GM21367 (cell line): Measurements from ENCODE around the gene NHERF1.

ENCODE experiments used
- ATAC-seq: cut with Tn5 transposase; IDR thresholded peaks from one replicate; pipeline ENCODE4 v1.9.1; 2021; ENCODE audit not compliant: unreplicated experiment

Gene NHERF1

GRCh38 chr17:74782571-74782970, 34.1 kb downstream of the NHERF1 start:
- ATAC-seq: no peak

- ATAC-seq: no peak
Observed at GRCh38 chr17:74784125-74784810, 35.8 kb downstream of the NHERF1 start.

DNA sequence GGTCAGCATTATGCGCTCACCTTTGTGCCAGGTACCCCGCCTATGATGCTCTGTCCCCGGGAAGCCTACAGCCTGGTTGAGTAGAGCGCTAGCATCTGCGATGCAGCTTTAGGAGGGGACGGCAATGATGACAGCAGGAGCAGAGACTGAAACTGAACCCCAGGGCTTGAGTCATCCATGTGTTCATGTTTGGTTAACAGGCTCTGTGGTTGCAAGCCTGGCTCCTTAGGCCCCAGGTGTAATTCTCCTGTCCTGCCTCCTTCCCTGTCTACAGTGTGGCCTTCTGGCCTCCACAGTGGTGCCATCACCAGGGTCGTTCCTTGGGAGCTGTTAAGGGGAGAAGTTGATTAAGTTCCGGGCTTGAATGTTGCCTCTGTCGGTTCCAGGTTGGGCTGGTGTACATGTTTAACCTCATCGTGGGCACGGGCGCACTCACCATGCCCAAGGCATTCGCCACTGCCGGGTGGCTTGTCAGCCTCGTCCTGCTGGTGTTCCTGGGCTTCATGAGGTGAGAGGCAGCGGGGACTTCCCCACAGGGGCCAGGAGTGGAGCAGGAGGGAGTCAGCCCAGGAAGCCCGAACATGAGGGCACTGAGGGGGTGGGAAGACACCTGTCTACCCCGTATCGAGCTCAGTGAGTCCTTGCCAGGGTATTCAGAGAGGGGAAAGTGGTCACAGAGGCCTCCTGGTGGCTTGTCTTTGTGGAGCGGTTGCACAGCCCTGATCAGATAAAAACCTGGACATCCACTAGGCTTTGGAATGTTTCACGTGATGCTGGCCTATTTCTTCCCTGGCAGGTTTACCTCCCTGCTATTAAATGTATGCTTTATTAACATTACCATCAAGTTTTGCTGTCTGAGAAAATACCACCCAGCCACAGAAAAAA, 36.9 kb downstream of the NHERF1 start:
- no peak for ATAC-seq

GRCh38 chr17:74785981-74786360, 37.5 kb downstream of the NHERF1 start:
- no peak for ATAC-seq

DNA sequence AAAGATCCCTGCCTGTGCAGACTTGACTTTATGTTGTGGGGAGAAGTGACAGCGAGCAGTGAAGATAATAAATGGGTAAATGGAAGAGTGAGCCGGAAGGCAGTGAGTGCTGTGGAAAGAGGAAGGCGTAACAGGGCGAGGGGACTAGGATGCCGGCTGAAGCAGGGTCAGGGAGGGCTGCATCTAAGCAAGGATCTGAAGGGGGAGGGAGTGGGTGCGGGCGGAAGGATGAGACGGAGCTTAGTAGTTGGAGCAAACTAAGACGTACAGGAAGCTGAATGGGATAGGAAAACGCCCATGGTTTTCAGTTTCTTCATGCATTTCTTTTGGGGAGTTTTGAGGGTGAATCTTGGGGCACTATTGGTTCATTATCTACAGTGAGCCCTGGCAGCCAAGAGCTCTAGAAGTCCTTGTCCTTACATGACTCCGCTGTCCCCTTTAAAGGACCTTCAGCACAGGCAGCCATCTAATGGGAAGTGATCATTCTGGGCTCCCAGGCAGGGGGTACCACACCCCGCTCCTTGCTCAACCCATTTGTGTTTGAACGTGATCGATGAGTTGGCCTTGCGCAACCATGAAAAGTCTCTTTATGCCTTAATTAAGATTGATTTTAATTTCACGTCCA, 38.1 kb downstream of the NHERF1 start:
- ATAC-seq: no peak

- ATAC-seq: no peak
Observed at GRCh38 chr17:74790161-74791058, 42.0 kb downstream of the NHERF1 start.

DNA sequence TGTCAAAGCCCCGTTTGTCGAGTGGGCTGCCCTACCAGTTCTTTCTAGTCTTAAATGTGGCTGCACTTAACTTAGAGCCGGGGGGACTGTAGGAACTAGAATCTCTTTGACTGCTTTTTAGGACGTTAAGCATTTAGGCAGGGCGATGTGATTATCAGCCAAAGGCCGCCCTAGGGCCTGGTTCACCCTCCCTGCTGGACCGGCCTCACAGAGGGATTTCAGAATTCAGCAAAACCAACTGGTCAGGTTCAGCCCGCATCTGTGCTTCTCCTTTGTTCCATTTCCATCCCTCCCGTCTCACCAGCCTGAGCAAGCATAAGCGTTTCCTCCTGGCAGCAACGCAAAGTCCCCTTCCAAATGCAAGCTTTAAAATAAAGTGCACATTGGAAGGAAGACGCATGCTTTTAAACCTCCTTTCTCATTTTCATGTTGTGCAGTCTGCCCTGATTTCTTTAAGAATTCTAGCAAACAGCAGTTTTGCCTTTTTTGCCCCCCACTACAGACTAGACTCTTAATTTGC, 44.2 kb downstream of the NHERF1 start:
- no peak for ATAC-seq

- ATAC-seq: no peak
Observed at GRCh38 chr17:74795327-74796020, 47.0 kb downstream of the NHERF1 start.

- ATAC-seq: no peak
Observed at GRCh38 chr17:74796211-74796610, 47.8 kb downstream of the NHERF1 start.

DNA sequence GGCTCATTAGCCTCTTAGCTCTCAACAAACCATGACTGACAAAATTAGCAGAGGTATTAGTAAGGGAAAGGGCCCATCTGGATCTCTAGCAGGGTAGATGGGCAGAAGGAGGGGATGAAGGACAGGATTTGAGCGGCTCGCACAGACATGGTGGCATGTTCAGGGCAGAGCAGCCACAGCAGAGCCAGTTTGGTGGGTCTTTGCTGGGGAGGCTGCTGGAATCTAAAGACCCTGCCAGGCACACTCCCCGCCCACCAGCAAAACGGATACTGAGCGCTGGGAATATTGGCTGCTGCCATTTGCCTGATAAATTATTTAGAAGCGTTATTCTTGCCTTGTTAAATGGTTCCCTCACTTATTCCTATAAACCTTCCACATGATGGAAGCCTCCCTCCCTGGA, 48.4 kb downstream of the NHERF1 start:
- ATAC-seq: no peak

DNA sequence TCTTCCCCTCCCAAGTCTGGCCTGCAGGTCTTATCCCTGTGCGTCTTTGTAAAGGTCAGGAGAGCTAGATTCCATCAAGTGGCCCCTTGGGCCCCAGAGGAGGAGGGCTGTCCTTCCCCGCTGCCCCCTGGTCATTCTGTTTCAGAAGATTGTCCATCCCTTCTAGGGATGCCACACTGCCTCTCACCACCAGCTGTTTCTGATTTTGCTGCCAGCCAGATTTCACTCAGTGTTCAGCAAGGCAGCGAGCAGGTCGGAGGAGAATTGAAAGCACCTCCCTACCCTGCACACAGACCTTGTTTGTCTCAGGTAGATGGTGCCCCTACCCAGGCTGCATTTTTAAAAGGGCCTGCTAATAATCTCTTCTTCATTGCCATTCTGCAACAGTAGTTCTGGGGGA, 49.4 kb downstream of the NHERF1 start:
- no peak for ATAC-seq

GRCh38 chr17:74798239-74798707, 49.8 kb downstream of the NHERF1 start:
- no peak for ATAC-seq

DNA sequence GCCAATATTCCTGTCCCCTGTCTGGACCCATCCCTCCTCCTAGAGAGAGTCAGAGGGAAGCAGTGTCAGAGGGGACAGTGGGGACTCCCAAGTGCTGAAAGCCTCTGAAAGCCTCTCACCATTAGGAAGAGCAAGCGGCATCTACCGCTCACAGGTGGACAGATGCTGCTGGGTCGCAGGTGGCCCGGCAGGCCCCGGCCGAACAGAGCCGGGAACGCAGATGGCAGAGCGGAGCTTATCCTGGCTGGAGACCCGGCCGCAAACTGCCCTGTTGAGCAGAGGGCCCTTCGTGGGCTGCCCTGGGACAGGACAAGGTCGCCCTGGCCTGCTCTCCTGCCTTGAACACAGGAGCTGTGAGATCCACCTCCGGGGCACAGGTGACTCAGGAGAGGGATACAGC, 50.7 kb downstream of the NHERF1 start:
- ATAC-seq: no peak

DNA sequence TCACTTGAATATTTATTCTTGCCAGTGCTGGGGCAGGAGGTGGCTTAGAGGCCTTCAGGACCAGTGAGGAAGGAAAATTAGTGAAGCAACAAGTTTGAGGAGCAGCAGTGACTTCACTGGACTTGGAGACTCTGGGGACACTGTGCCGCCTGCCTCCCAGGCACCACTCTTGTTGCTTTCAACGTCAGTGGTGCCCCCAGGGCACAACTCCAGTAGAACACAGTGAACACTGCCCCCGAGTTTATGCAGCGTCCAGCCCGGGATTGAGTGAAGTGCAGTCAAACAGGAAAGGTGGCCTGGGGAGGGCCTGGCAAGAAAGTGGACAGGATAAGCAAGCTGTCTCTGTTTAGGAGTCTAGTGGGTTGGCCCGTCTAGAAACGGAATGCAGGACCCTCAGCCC, 52.1 kb downstream of the NHERF1 start:
- ATAC-seq: no peak

- ATAC-seq: no peak
Observed at GRCh38 chr17:74801896-74802295, 53.5 kb downstream of the NHERF1 start.

GRCh38 chr17:74803388-74803930, 55.0 kb downstream of the NHERF1 start:
- ATAC-seq: no peak

- ATAC-seq: no peak
Observed at GRCh38 chr17:74803971-74804370, 55.5 kb downstream of the NHERF1 start.

GRCh38 chr17:74804683-74805082, 56.3 kb downstream of the NHERF1 start:
- no peak for ATAC-seq

DNA sequence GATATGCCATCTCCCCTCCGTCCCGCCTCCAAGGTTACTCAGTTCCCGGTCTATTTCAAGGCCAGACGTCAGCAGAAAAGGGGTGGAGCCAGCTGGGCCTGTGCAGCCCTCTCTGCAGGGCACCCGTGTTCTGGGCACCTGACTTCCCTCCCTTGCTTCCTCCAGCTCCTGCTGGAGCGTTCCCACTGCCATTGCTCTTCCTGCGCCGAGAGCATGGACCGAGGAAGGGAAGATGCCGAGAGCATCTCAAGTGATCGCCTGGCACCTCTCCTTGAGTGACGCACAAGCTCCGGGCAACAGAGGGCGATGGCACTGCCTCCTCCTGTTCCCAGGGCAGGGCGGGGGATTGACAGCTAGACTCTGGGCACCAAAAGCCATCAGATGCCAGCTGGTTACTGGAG, 57.2 kb downstream of the NHERF1 start:
- ATAC-seq: no peak

GRCh38 chr17:74806334-74806733, 57.9 kb downstream of the NHERF1 start:
- ATAC-seq: no peak
